Measurements from ENCODE around the gene LAMA3. TPM values are rescaled to one million over a fixed set of nuclear protein-coding genes. Genes with fewer than 3 reads are reported as not detected.

The LAMA3 gene
- polyA plus RNA-seq, 1 of the 3 experiments (the other 2 are of a cell fraction), result 3.5 TPM

- H3K4me1 ChIP-seq (ENCODE audit: control insufficient read depth in 1 of 2, insufficient read depth in 2 of 2, low read depth in 1 of 2, low read length in 1 of 2), result peaks cover 0 to 4% of the 10 kb centered on the region in 2 experiments; a peak in 2 of 4 replicates
- no peaks in the 10 kb centered on the region for H3K79me2 ChIP-seq (ENCODE audit: insufficient read depth)
- H3F3A ChIP-seq (replicated peaks; ENCODE audit: insufficient read depth), result no peaks in the 10 kb centered on the region
- H3K9me3 ChIP-seq, result no peaks in the 10 kb centered on the region
- no peaks in the 10 kb centered on the region for H3K36me3 ChIP-seq (replicated peaks in 1 of 2; ENCODE audit: control insufficient read depth in 1 of 2, insufficient read depth in 2 of 2, low read length in 1 of 2)
- ChIA-PET CTCF (no interaction called here), POLR2A (no interaction called here)
- no peak overlapping the region for H3K27ac ChIP-seq (ENCODE audit: low read depth in 2 of 2, low read length in 1 of 2)
- no peak overlapping the region for H3K4me3 ChIP-seq (ENCODE audit: low read depth in 2 of 2, low read length in 1 of 2)
- DNase-seq, result no peak
- TF ChIP-seq TAF1 (IDR thresholded peaks at IDR 0.05; ENCODE audit: borderline replicate concordance, low read depth, low read length), result no peak
- no peak for TF ChIP-seq USF1 (IDR thresholded peaks at IDR 0.05; ENCODE audit: borderline replicate concordance, low read depth)
- no peak for TF ChIP-seq SIN3A (IDR thresholded peaks at IDR 0.05; ENCODE audit: borderline replicate concordance, low read depth, low read length)
- no peak for TF ChIP-seq PBX3 (IDR thresholded peaks at IDR 0.05)
- TF ChIP-seq EZH2phosphoT487 (IDR thresholded peaks at IDR 0.05; ENCODE audit: borderline replicate concordance, low read depth), result no peak
- TF ChIP-seq CTCF (IDR thresholded peaks at IDR 0.05), result no peak
- no peak for TF ChIP-seq POLR2AphosphoS5 (IDR thresholded peaks at IDR 0.05; ENCODE audit: low read depth, low read length)
- TF ChIP-seq GABPA (IDR thresholded peaks at IDR 0.05; ENCODE audit: low read depth), result no peak
- TF ChIP-seq RFX5 (IDR thresholded peaks at IDR 0.05; ENCODE audit: low read length), result no peak
- TF ChIP-seq ELF1 (IDR thresholded peaks at IDR 0.05), result no peak
- TF ChIP-seq YY1 (IDR thresholded peaks at IDR 0.05; ENCODE audit: low read depth), result no peak
- TF ChIP-seq NRF1 (IDR thresholded peaks at IDR 0.05; ENCODE audit: low read depth, low read length), result no peak
- TF ChIP-seq JUND (IDR thresholded peaks at IDR 0.05), result no peak
- no peak for TF ChIP-seq EP300 (IDR thresholded peaks at IDR 0.05; ENCODE audit: borderline replicate concordance in 1 of 2, low read depth in 1 of 2, low read length in 1 of 2)
- H2AFZ ChIP-seq (ENCODE audit: low read depth), result no peak overlapping the region
- no peak overlapping the region for H3K9ac ChIP-seq
- H3K9me2 ChIP-seq, result no peaks in the 10 kb centered on the region
- no peaks in the 10 kb centered on the region for H3K27me3 ChIP-seq (ENCODE audit: insufficient read depth)
- WGBS (ENCODE audit: low lambda C conversion rate), result 69% methylated on average over 3 of the region's 3 CpGs
- no peaks in the 10 kb centered on the region for H4K20me1 ChIP-seq (ENCODE audit: insufficient read depth)
- H3K4me2 ChIP-seq, result no peak overlapping the region
These were observed 87.1 kb downstream of the LAMA3 start for GRCh38 chr18:23776306-23776705.

GRCh38 chr18:23778828-23779227 lies 89.6 kb downstream of the LAMA3 start:
- POLR2A ChIA-PET, result no interaction called here
- DNase-seq, result no peak
- Histone ChIP-seq H3K4me3 (ENCODE audit: low read depth in 2 of 2, low read length in 1 of 2) (no peak overlapping the region), H3K79me2 (ENCODE audit: insufficient read depth) (no peaks in the 10 kb centered on the region), H4K20me1 (ENCODE audit: insufficient read depth) (no peaks in the 10 kb centered on the region), H3K9me2 (no peaks in the 10 kb centered on the region), H3K9me3 (no peaks in the 10 kb centered on the region), H3K4me2 (no peak overlapping the region), H3F3A (replicated peaks; ENCODE audit: insufficient read depth) (no peaks in the 10 kb centered on the region), H3K9ac (no peak overlapping the region), H3K36me3 (replicated peaks in 1 of 2; ENCODE audit: control insufficient read depth in 1 of 2, insufficient read depth in 2 of 2, low read length in 1 of 2) (no peaks in the 10 kb centered on the region), H3K27ac (ENCODE audit: low read depth in 2 of 2, low read length in 1 of 2) (no peak overlapping the region), H2AFZ (ENCODE audit: low read depth) (no peak overlapping the region), H3K4me1 (ENCODE audit: control insufficient read depth in 1 of 2, insufficient read depth in 2 of 2, low read depth in 1 of 2, low read length in 1 of 2) (peaks cover 0 to 4% of the 10 kb centered on the region in 2 experiments; a peak in 1 of 4 replicates), H3K27me3 (ENCODE audit: insufficient read depth) (no peaks in the 10 kb centered on the region)
- WGBS (ENCODE audit: low lambda C conversion rate), result 94% methylated on average over 2 of the region's 2 CpGs
- CTCF ChIA-PET, result interaction anchor here (0.9 kb wide), 1 partner anchor 263 kb away, joined by 3 read pairs; no protein-coding TSS in a partner anchor
- TF ChIP-seq MXI1 (IDR thresholded peaks at IDR 0.05; ENCODE audit: low read depth, low read length) (no peak), TCF12 (IDR thresholded peaks at IDR 0.05) (no peak), SMC3 (IDR thresholded peaks at IDR 0.05; ENCODE audit: low read depth, low read length) (no peak), YY1 (IDR thresholded peaks at IDR 0.05; ENCODE audit: low read depth) (no peak), TAF1 (IDR thresholded peaks at IDR 0.05; ENCODE audit: borderline replicate concordance, low read depth, low read length) (no peak), FOSL2 (IDR thresholded peaks at IDR 0.05; ENCODE audit: borderline replicate concordance, low read depth) (no peak), CHD2 (IDR thresholded peaks at IDR 0.05; ENCODE audit: low read length, partially characterized antibody) (no peak), MAX (IDR thresholded peaks at IDR 0.05; ENCODE audit: low read depth) (no peak), FOXJ3 (CRISPR knock-in tag; IDR thresholded peaks at IDR 0.05) (no peak), MEF2A (IDR thresholded peaks at IDR 0.05; ENCODE audit: borderline replicate concordance, low read depth) (no peak), USF2 (IDR thresholded peaks at IDR 0.05; ENCODE audit: borderline replicate concordance, low read depth, low read length) (no peak), GATA2 (CRISPR knock-in tag; IDR thresholded peaks at IDR 0.05) (no peak)

Data from SK-N-SH (cell line).